ENCODE results near the gene FOCAD. TPM values are rescaled to one million over a fixed set of nuclear protein-coding genes. Genes with fewer than 3 reads are reported as not detected.

Gene FOCAD
- total RNA-seq, 1 experiment from 2014 or later: 42.7 TPM

- peaks cover 2% of the 10 kb centered on the region for H3K36me3 ChIP-seq (ENCODE audit: insufficient read depth, low read length, poor library complexity, severe bottlenecking)
- no peaks in the 10 kb centered on the region for H3K9me3 ChIP-seq (ENCODE audit: low read depth, low read length, poor library complexity, severe bottlenecking)
- TF ChIP-seq CTCF (conservative IDR thresholded peaks at IDR 0.05; ENCODE audit: low read depth, low read length) (no peak), EZH2 (IDR thresholded peaks at IDR 0.05; ENCODE audit: borderline replicate concordance, low read depth, low read length, poor library complexity, severe bottlenecking) (no peak)
- no peak overlapping the region for H3K27ac ChIP-seq (ENCODE audit: low read depth, low read length, poor library complexity, severe bottlenecking)
- H3K27me3 ChIP-seq (replicated peaks; ENCODE audit: insufficient read depth, low read depth, low read length, poor library complexity): no peaks in the 10 kb centered on the region
- no TSS peak for BruUV-seq (replicated peaks)
- ChIA-PET POLR2A (ENCODE audit: low non-redundant PET) (no interaction called here), CTCF (no interaction called here)
- H3K4me3 ChIP-seq (ENCODE audit: low read depth, low read length, poor library complexity, severe bottlenecking): no peak overlapping the region
- no peaks in the 10 kb centered on the region for H3K4me1 ChIP-seq (ENCODE audit: insufficient read depth, low read length, poor library complexity, severe bottlenecking)
- DNase-seq (ENCODE audit: low spot score): no peak
- intact Hi-C loops (cut with micrococcal nuclease; ENCODE audit: unreplicated experiment): no loop called here
Observed at GRCh38 chr9:20988061-20988460, 304.0 kb downstream of the FOCAD start.

- Histone ChIP-seq H3K27me3 (replicated peaks; ENCODE audit: insufficient read depth, low read depth, low read length, poor library complexity) (no peaks in the 10 kb centered on the region), H3K27ac (ENCODE audit: low read depth, low read length, poor library complexity, severe bottlenecking) (no peak overlapping the region), H3K4me3 (ENCODE audit: low read depth, low read length, poor library complexity, severe bottlenecking) (no peak overlapping the region), H3K4me1 (ENCODE audit: insufficient read depth, low read length, poor library complexity, severe bottlenecking) (no peaks in the 10 kb centered on the region), H3K9me3 (ENCODE audit: low read depth, low read length, poor library complexity, severe bottlenecking) (no peaks in the 10 kb centered on the region), H3K36me3 (ENCODE audit: insufficient read depth, low read length, poor library complexity, severe bottlenecking) (peaks cover 2% of the 10 kb centered on the region)
- ChIA-PET POLR2A (ENCODE audit: low non-redundant PET) (no interaction called here), CTCF (no interaction called here)
- BruUV-seq (replicated peaks): no TSS peak
- intact Hi-C loops (cut with micrococcal nuclease; ENCODE audit: unreplicated experiment): no loop called here
- no peak for DNase-seq (ENCODE audit: low spot score)
- no peak for TF ChIP-seq EZH2 (IDR thresholded peaks at IDR 0.05; ENCODE audit: borderline replicate concordance, low read depth, low read length, poor library complexity, severe bottlenecking)
- no peak for TF ChIP-seq CTCF (conservative IDR thresholded peaks at IDR 0.05; ENCODE audit: low read depth, low read length)
Observed at GRCh38 chr9:20988671-20989315, 304.7 kb downstream of the FOCAD start.

GRCh38 chr9:20989923-20990341 lies 305.9 kb downstream of the FOCAD start:
- ChIA-PET POLR2A (ENCODE audit: low non-redundant PET) (no interaction called here), CTCF (no interaction called here)
- H3K27ac ChIP-seq (ENCODE audit: low read depth, low read length, poor library complexity, severe bottlenecking): no peak overlapping the region
- H3K4me3 ChIP-seq (ENCODE audit: low read depth, low read length, poor library complexity, severe bottlenecking): no peak overlapping the region
- no peaks in the 10 kb centered on the region for H3K9me3 ChIP-seq (ENCODE audit: low read depth, low read length, poor library complexity, severe bottlenecking)
- BruUV-seq (replicated peaks): no TSS peak
- peaks cover 2% of the 10 kb centered on the region for H3K36me3 ChIP-seq (ENCODE audit: insufficient read depth, low read length, poor library complexity, severe bottlenecking)
- no peak for DNase-seq (ENCODE audit: low spot score)
- intact Hi-C loops (cut with micrococcal nuclease; ENCODE audit: unreplicated experiment): no loop called here
- no peaks in the 10 kb centered on the region for H3K27me3 ChIP-seq (replicated peaks; ENCODE audit: insufficient read depth, low read depth, low read length, poor library complexity)
- H3K4me1 ChIP-seq (ENCODE audit: insufficient read depth, low read length, poor library complexity, severe bottlenecking): no peaks in the 10 kb centered on the region
- TF ChIP-seq EZH2 (IDR thresholded peaks at IDR 0.05; ENCODE audit: borderline replicate concordance, low read depth, low read length, poor library complexity, severe bottlenecking): no peak
- TF ChIP-seq CTCF (conservative IDR thresholded peaks at IDR 0.05; ENCODE audit: low read depth, low read length): no peak
